HEK293 (cell line): ENCODE measurements around the gene HSFX3.

ENCODE experiments used
- MEIS1 ChIP-seq: sonication (generic); formaldehyde crosslinking; IDR thresholded peaks from 2 replicates; pipeline ENCODE4 v1.8.1; 2022; ENCODE audit warnings: missing genetic modification reagents, mild to moderate bottlenecking, borderline replicate concordance
- PRDM1 ChIP-seq: fragments of 450-650 bp; formaldehyde crosslinking; IDR thresholded peaks from 2 replicates; pipeline ENCODE4; 2016; ENCODE audit warnings: missing biosample characterization, missing genetic modification characterization
- TRIM28 ChIP-seq: IDR thresholded peaks from 2 replicates; pipeline ENCODE4 v1.6.1; 2011; ENCODE audit warnings: low read length, control low read depth, borderline replicate concordance
- ZBTB7A ChIP-seq: fragments of 450-650 bp; formaldehyde crosslinking; IDR thresholded peaks from 2 replicates; pipeline ENCODE4 v1.5.1; 2016; ENCODE audit warnings: low read depth, missing biosample characterization, missing genetic modification characterization
- ZEB2 ChIP-seq: fragments of 450-650 bp; formaldehyde crosslinking; IDR thresholded peaks from 2 replicates; pipeline ENCODE4 v1.5.1; 2016; ENCODE audit warnings: missing biosample characterization, missing genetic modification characterization
- ZNF175 ChIP-seq: fragments of 450-650 bp; formaldehyde crosslinking; IDR thresholded peaks from 2 replicates; pipeline ENCODE4 v1.5.1; 2016; ENCODE audit warnings: missing biosample characterization, missing genetic modification characterization
- ZNF2 ChIP-seq: fragments of 450-650 bp; formaldehyde crosslinking; IDR thresholded peaks from 2 replicates; pipeline ENCODE4 v1.5.1; 2016; ENCODE audit warnings: missing biosample characterization, missing genetic modification characterization
- ZNF335 ChIP-seq: fragments of 450-650 bp; formaldehyde crosslinking; conservative IDR thresholded peaks from 2 replicates; pipeline ENCODE4 v1.5.1; 2016; ENCODE audit warnings: missing biosample characterization, missing genetic modification characterization
- ZNF350 ChIP-seq: fragments of 450-650 bp; formaldehyde crosslinking; IDR thresholded peaks from 2 replicates; pipeline ENCODE4 v1.5.0; 2017; ENCODE audit warnings: missing biosample characterization, mild to moderate bottlenecking, missing genetic modification characterization
- ZNF354C ChIP-seq: fragments of 450-650 bp; formaldehyde crosslinking; IDR thresholded peaks from 2 replicates; pipeline ENCODE4 v1.5.1; 2016; ENCODE audit warnings: missing biosample characterization, missing genetic modification characterization, low read depth, borderline replicate concordance
- ZNF366 ChIP-seq: fragments of 450-650 bp; formaldehyde crosslinking; conservative IDR thresholded peaks from 2 replicates; pipeline ENCODE4 v1.5.1; 2016; ENCODE audit warnings: missing biosample characterization, missing genetic modification characterization
- ZNF394 ChIP-seq: fragments of 450-650 bp; formaldehyde crosslinking; IDR thresholded peaks from 2 replicates; pipeline ENCODE4 v1.5.1; 2016; ENCODE audit warnings: missing biosample characterization, missing genetic modification characterization, mild to moderate bottlenecking, moderate library complexity, borderline replicate concordance
- ZNF629 ChIP-seq: fragments of 450-650 bp; formaldehyde crosslinking; IDR thresholded peaks from 2 replicates; pipeline ENCODE4 v1.5.1; 2017; ENCODE audit warnings: missing biosample characterization, missing genetic modification characterization
- ZNF791 ChIP-seq: fragments of 450-650 bp; formaldehyde crosslinking; IDR thresholded peaks from 2 replicates; pipeline ENCODE4 v1.5.1; 2016; ENCODE audit warnings: missing biosample characterization, missing genetic modification characterization
- ZNF830 ChIP-seq: fragments of 450-650 bp; IDR thresholded peaks from 2 replicates; pipeline ENCODE4 v1.5.0; 2018; ENCODE audit warnings: missing biosample characterization, missing genetic modification characterization, low read depth, mild to moderate bottlenecking, moderate library complexity
- ZSCAN30 ChIP-seq: fragments of 450-650 bp; IDR thresholded peaks from 2 replicates; pipeline ENCODE4 v1.5.1; 2018; ENCODE audit warnings: missing biosample characterization, mild to moderate bottlenecking, missing genetic modification characterization, moderate library complexity
- ZXDB ChIP-seq: fragments of 450-650 bp; formaldehyde crosslinking; IDR thresholded peaks from 2 replicates; pipeline ENCODE4 v1.5.1; 2016; ENCODE audit warnings: missing biosample characterization, missing genetic modification characterization
- TF ChIP-seq, protein P1 (sequence below): fragments of 450-650 bp; formaldehyde crosslinking; conservative IDR thresholded peaks from 2 replicates; pipeline ENCODE4 v1.5.1; 2016; ENCODE audit warnings: low read depth, missing biosample characterization, missing genetic modification characterization
- TF ChIP-seq, protein P2 (sequence below): fragments of 450-650 bp; formaldehyde crosslinking; IDR thresholded peaks from 2 replicates; pipeline ENCODE4 v1.5.1; 2017; ENCODE audit warnings: missing biosample characterization, missing genetic modification characterization
- TF ChIP-seq, protein P3 (sequence below): fragments of 450-650 bp; formaldehyde crosslinking; IDR thresholded peaks from 2 replicates; pipeline ENCODE4 v1.5.1; 2016; ENCODE audit warnings: missing biosample characterization, missing genetic modification characterization
- TF ChIP-seq, protein P4 (sequence below): fragments of 450-650 bp; formaldehyde crosslinking; IDR thresholded peaks from 2 replicates; pipeline ENCODE4 v1.5.1; 2017; ENCODE audit warnings: missing biosample characterization, missing genetic modification characterization
- TF ChIP-seq, protein P5 (sequence below): fragments of 450-650 bp; formaldehyde crosslinking; optimal IDR thresholded peaks from 2 replicates; pipeline ENCODE3; 2016; ENCODE audit warnings: missing biosample characterization, mild to moderate bottlenecking, missing genetic modification characterization
- TF ChIP-seq, protein P6 (sequence below): fragments of 450-650 bp; formaldehyde crosslinking; IDR thresholded peaks from 2 replicates; pipeline ENCODE4 v1.5.1; 2016; ENCODE audit warnings: missing biosample characterization, missing genetic modification characterization

HSFX3 gene

DNA sequence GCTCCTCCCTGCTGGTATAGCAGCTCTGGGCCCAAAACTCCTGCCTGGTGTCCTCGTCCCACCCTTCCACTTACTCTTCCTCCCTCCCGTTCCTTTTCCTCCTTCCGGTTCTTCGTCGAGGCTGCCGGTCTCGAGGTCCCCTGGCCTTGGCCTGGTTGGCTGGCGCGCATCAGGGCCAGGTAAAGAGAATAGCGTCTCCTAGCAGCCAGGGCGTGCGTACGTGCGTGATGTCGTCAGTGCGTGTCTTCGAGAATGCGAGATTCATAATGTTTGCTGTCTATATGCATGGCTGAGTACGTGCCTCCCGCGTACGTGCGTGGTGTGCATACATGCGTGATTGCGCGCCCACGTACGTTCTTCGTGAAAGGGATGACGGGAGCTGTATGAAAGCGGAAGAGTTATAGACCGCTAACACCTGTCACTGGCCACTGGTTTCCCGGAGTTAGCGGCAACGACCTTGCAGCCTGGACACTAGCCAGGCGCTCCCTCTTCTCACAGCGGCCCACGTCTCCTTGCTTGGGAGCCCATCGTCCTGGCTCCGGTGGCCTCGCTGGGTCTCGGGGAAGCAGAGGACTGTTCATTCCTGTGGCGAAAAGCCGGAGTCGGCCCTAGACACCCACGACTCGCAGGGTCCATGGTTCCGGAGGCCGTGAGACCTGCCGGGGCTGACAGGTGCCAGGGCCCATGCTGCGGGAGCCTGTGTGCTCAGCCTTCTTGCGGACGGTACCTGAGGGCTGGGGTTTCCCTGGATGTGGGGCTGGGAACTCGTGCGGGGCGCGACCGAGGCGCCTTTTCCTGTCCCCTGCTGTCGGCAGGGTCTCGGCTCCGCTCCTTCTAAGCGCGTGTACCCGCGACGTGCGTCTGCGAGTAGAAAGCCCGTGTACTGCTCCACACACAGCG lies 8.9 kb downstream of the HSFX3 start, which contains the start of gene EOLA1 (continued):
- TF ChIP-seq PRDM1 (tag by site-specific recombination) (0 out of 2 replicates have a peak, but pooled peaks have one; percentile 44), ZNF791 (tag by site-specific recombination) (no peak), ZNF366 (tag by site-specific recombination) (peak; percentile 83), ZNF350 (no peak), TRIM28 (peak; percentile 50; the same call in 1 of the 2 replicates), ZNF2 (no peak), ZNF335 (peak; percentile 97), MEIS1 (CRISPR knock-in tag) (no peak), ZBTB7A (tag by site-specific recombination) (no peak), ZSCAN30 (tag by site-specific recombination) (no peak), ZNF354C (no peak), ZNF629 (tag by site-specific recombination) (peak; percentile 79), ZEB2 (tag by site-specific recombination) (peak; percentile 59), ZNF830 (no peak), ZNF175 (tag by site-specific recombination) (no peak), ZNF394 (tag by site-specific recombination) (peak; percentile 83; the same call in 1 of the 2 replicates), ZXDB (tag by site-specific recombination) (peak; percentile 57)
- TF ChIP-seq, protein P1, sequence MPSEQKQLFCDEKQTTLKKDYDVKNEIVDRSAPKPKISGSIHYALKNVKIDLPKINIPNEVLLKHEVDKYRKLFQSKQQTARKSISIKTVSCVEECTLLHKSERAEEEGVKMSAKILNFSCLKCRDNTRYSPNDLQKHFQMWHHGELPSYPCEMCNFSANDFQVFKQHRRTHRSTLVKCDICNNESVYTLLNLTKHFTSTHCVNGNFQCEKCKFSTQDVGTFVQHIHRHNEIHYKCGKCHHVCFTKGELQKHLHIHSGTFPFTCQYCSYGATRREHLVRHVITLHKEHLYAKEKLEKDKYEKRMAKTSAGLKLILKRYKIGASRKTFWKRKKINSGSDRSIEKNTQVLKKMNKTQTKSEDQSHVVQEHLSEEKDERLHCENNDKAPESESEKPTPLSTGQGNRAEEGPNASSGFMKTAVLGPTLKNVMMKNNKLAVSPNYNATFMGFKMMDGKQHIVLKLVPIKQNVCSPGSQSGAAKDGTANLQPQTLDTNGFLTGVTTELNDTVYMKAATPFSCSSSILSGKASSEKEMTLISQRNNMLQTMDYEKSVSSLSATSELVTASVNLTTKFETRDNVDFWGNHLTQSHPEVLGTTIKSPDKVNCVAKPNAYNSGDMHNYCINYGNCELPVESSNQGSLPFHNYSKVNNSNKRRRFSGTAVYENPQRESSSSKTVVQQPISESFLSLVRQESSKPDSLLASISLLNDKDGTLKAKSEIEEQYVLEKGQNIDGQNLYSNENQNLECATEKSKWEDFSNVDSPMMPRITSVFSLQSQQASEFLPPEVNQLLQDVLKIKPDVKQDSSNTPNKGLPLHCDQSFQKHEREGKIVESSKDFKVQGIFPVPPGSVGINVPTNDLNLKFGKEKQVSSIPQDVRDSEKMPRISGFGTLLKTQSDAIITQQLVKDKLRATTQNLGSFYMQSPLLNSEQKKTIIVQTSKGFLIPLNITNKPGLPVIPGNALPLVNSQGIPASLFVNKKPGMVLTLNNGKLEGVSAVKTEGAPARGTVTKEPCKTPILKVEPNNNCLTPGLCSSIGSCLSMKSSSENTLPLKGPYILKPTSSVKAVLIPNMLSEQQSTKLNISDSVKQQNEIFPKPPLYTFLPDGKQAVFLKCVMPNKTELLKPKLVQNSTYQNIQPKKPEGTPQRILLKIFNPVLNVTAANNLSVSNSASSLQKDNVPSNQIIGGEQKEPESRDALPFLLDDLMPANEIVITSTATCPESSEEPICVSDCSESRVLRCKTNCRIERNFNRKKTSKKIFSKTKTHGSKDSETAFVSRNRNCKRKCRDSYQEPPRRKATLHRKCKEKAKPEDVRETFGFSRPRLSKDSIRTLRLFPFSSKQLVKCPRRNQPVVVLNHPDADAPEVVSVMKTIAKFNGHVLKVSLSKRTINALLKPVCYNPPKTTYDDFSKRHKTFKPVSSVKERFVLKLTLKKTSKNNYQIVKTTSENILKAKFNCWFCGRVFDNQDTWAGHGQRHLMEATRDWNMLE (tag by site-specific recombination): no peak
- TF ChIP-seq, protein P2, sequence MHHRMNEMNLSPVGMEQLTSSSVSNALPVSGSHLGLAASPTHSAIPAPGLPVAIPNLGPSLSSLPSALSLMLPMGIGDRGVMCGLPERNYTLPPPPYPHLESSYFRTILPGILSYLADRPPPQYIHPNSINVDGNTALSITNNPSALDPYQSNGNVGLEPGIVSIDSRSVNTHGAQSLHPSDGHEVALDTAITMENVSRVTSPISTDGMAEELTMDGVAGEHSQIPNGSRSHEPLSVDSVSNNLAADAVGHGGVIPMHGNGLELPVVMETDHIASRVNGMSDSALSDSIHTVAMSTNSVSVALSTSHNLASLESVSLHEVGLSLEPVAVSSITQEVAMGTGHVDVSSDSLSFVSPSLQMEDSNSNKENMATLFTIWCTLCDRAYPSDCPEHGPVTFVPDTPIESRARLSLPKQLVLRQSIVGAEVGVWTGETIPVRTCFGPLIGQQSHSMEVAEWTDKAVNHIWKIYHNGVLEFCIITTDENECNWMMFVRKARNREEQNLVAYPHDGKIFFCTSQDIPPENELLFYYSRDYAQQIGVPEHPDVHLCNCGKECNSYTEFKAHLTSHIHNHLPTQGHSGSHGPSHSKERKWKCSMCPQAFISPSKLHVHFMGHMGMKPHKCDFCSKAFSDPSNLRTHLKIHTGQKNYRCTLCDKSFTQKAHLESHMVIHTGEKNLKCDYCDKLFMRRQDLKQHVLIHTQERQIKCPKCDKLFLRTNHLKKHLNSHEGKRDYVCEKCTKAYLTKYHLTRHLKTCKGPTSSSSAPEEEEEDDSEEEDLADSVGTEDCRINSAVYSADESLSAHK: peak; percentile 92
- TF ChIP-seq, protein P3, sequence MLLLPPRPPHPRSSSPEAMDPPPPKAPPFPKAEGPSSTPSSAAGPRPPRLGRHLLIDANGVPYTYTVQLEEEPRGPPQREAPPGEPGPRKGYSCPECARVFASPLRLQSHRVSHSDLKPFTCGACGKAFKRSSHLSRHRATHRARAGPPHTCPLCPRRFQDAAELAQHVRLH (tag by site-specific recombination): peak; percentile 77; the same call in 1 of the 2 replicates
- TF ChIP-seq, protein P4, sequence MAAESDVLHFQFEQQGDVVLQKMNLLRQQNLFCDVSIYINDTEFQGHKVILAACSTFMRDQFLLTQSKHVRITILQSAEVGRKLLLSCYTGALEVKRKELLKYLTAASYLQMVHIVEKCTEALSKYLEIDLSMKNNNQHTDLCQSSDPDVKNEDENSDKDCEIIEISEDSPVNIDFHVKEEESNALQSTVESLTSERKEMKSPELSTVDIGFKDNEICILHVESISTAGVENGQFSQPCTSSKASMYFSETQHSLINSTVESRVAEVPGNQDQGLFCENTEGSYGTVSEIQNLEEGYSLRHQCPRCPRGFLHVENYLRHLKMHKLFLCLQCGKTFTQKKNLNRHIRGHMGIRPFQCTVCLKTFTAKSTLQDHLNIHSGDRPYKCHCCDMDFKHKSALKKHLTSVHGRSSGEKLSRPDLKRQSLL (tag by site-specific recombination): no peak
- TF ChIP-seq, protein P5, sequence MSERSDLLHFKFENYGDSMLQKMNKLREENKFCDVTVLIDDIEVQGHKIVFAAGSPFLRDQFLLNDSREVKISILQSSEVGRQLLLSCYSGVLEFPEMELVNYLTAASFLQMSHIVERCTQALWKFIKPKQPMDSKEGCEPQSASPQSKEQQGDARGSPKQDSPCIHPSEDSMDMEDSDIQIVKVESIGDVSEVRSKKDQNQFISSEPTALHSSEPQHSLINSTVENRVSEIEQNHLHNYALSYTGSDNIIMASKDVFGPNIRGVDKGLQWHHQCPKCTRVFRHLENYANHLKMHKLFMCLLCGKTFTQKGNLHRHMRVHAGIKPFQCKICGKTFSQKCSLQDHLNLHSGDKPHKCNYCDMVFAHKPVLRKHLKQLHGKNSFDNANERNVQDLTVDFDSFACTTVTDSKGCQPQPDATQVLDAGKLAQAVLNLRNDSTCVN (tag by site-specific recombination): peak; percentile 93
- TF ChIP-seq, protein P6, sequence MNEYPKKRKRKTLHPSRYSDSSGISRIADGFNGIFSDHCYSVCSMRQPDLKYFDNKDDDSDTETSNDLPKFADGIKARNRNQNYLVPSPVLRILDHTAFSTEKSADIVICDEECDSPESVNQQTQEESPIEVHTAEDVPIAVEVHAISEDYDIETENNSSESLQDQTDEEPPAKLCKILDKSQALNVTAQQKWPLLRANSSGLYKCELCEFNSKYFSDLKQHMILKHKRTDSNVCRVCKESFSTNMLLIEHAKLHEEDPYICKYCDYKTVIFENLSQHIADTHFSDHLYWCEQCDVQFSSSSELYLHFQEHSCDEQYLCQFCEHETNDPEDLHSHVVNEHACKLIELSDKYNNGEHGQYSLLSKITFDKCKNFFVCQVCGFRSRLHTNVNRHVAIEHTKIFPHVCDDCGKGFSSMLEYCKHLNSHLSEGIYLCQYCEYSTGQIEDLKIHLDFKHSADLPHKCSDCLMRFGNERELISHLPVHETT (tag by site-specific recombination): no peak
